GM12874 (cell line): ENCODE results near the gene UIMC1.

ENCODE experiments used
- TF ChIP-seq, protein P1 (sequence below): IDR thresholded peaks from 2 replicates; pipeline ENCODE4 v1.5.1; 2011; ENCODE audit warnings: low read depth, mild to moderate bottlenecking, control low read depth, low read length, moderate library complexity; ENCODE audit not compliant: insufficient read depth

Gene UIMC1

GRCh38 chr5:176965633-176966032, 40.9 kb downstream of the UIMC1 start:
- TF ChIP-seq, protein P1, sequence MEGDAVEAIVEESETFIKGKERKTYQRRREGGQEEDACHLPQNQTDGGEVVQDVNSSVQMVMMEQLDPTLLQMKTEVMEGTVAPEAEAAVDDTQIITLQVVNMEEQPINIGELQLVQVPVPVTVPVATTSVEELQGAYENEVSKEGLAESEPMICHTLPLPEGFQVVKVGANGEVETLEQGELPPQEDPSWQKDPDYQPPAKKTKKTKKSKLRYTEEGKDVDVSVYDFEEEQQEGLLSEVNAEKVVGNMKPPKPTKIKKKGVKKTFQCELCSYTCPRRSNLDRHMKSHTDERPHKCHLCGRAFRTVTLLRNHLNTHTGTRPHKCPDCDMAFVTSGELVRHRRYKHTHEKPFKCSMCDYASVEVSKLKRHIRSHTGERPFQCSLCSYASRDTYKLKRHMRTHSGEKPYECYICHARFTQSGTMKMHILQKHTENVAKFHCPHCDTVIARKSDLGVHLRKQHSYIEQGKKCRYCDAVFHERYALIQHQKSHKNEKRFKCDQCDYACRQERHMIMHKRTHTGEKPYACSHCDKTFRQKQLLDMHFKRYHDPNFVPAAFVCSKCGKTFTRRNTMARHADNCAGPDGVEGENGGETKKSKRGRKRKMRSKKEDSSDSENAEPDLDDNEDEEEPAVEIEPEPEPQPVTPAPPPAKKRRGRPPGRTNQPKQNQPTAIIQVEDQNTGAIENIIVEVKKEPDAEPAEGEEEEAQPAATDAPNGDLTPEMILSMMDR: no peak

DNA sequence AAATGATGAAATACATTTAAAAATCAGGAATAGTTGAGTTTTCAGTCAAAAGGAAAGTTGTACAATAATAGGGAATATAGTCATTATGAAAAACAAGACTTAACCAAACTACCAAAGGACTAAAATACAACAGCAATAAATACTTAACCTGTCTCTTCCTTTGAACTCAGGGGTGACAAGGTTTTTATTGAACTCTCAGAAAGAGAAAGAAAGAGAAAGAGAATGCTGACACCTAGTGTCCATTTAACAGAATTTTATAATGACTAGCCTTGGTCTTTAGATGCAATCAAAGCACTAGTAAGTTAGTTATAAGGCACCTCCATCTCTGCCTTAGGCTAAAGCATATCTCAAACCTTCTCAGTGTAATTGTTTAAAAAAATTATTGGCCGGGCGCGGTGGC, 47.5 kb downstream of the UIMC1 start:
- TF ChIP-seq, protein P1: no peak

DNA sequence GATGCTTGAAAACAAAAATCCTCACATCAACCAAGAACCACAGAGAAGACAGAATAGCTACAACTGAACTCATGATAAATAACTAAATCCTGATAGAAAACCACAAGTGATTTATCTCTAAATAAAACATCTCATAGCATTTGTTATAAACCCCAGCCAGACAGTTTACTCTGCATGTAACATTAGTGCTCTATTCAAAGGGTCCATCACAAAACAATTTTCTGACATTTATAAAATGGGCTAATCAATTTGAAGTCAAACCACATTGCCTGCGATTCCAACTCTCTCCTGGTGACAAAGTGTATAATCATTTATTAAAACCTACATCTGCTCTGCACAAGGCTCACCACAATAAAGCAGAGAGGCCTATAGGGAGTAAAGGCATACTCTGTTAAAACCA, 49.8 kb downstream of the UIMC1 start:
- TF ChIP-seq, protein P1: no peak

GRCh38 chr5:176955895-176956294, 50.7 kb downstream of the UIMC1 start:
- TF ChIP-seq, protein P1: no peak

- TF ChIP-seq, protein P1: no peak
Measured at GRCh38 chr5:176954050-176954449, 52.5 kb downstream of the UIMC1 start.

GRCh38 chr5:176952531-176953193, 53.9 kb downstream of the UIMC1 start:
- TF ChIP-seq, protein P1: no peak

- TF ChIP-seq, protein P1: no peak
Measured at GRCh38 chr5:176948458-176948857, 58.1 kb downstream of the UIMC1 start.

- TF ChIP-seq, protein P1: no peak
Measured at GRCh38 chr5:176947847-176948246, 58.7 kb downstream of the UIMC1 start.
